ENCODE data around the gene MUC5B.

Gene MUC5B

GRCh38 chr11:1177771-1178090 is 45.1 kb upstream of the MUC5B start:
- no peaks in the 10 kb centered on the region for H3K27me3 ChIP-seq (ENCODE audit: insufficient read depth, poor library complexity, severe bottlenecking)
- H3K4me3 ChIP-seq (replicated peaks; ENCODE audit: insufficient read depth, low read length), result no peak overlapping the region
- DNase-seq (ENCODE audit: low read depth in 1 of 2, low spot score in 1 of 2), result no peak
- H3K27ac ChIP-seq (replicated peaks), result no peak overlapping the region
- no peak for TF ChIP-seq POLR2AphosphoS5 (IDR thresholded peaks at IDR 0.05; ENCODE audit: low read depth)
- TF ChIP-seq CTCF (IDR thresholded peaks at IDR 0.05; ENCODE audit: insufficient read depth, low read length), result no peak
- TF ChIP-seq REST (IDR thresholded peaks at IDR 0.05; ENCODE audit: insufficient replicate concordance, low read depth), result no peak
- no peak for TF ChIP-seq GABPA (IDR thresholded peaks at IDR 0.05; ENCODE audit: low read depth)
- TF ChIP-seq SPI1 (IDR thresholded peaks at IDR 0.05; ENCODE audit: borderline replicate concordance, low read depth), result no peak

- no peak for TF ChIP-seq GABPA (IDR thresholded peaks at IDR 0.05; ENCODE audit: low read depth)
- TF ChIP-seq POLR2AphosphoS5 (IDR thresholded peaks at IDR 0.05; ENCODE audit: low read depth), result no peak
- no peak for TF ChIP-seq REST (IDR thresholded peaks at IDR 0.05; ENCODE audit: insufficient replicate concordance, low read depth)
- TF ChIP-seq SPI1 (IDR thresholded peaks at IDR 0.05; ENCODE audit: borderline replicate concordance, low read depth), result no peak
- no peak for TF ChIP-seq CTCF (IDR thresholded peaks at IDR 0.05; ENCODE audit: insufficient read depth, low read length)
- no peaks in the 10 kb centered on the region for H3K27me3 ChIP-seq (ENCODE audit: insufficient read depth, poor library complexity, severe bottlenecking)
- no peak for DNase-seq (ENCODE audit: low read depth in 1 of 2, low spot score in 1 of 2)
These were observed 44.5 kb upstream of the MUC5B start for GRCh38 chr11:1178201-1178885.

GRCh38 chr11:1178906-1179305 is 44.0 kb upstream of the MUC5B start:
- TF ChIP-seq SPI1 (IDR thresholded peaks at IDR 0.05; ENCODE audit: borderline replicate concordance, low read depth) (no peak), CTCF (IDR thresholded peaks at IDR 0.05; ENCODE audit: insufficient read depth, low read length) (no peak), GABPA (IDR thresholded peaks at IDR 0.05; ENCODE audit: low read depth) (no peak), REST (IDR thresholded peaks at IDR 0.05; ENCODE audit: insufficient replicate concordance, low read depth) (no peak), POLR2AphosphoS5 (IDR thresholded peaks at IDR 0.05; ENCODE audit: low read depth) (no peak)
- Histone ChIP-seq H3K27me3 (ENCODE audit: insufficient read depth, poor library complexity, severe bottlenecking) (no peaks in the 10 kb centered on the region), H3K4me3 (replicated peaks; ENCODE audit: insufficient read depth, low read length) (no peak overlapping the region), H3K27ac (replicated peaks) (no peak overlapping the region)
- DNase-seq (ENCODE audit: low read depth in 1 of 2, low spot score in 1 of 2), result no peak

More at GRCh38 chr11:1178201-1178885, 44.5 kb upstream of the MUC5B start:
- Histone ChIP-seq H3K27ac (replicated peaks) (no peak overlapping the region), H3K4me3 (replicated peaks; ENCODE audit: insufficient read depth, low read length) (no peak overlapping the region)
